Measurements from ENCODE around the gene ZNF425. TPM values are rescaled to one million over a fixed set of nuclear protein-coding genes. Genes with fewer than 3 reads are reported as not detected.

Gene ZNF425
- total and polyA plus RNA-seq, 2 experiments from 2014 or later: 4.3 to 5.0 TPM

DNA sequence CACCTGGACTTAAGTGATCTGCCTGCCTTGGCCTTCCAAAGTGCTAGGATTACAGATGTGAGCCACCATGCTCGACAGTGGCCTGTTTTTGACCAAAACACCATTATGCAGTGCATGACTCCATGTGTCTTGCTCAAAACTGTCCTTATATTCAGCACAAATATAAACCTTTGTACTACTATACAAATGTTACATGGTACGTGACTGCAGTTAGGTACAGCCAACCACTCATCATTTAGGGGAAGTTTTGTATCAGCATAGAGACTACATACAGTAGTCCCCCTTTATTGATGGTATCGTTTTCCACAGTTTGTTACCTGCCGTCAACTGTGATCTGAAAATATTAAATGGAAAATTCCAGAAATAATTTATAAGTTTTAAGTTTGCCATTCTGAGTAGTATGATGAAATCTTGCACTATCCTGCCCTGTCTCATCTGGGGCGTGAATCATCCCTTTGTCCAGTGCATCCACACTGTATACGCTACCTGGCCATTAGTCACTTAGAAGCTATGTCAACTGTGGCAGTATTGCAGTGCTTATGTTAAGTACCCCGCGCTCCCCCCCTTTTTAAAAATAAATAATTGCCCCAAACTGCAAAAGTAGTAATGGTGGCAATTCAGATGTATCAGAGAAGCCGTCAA is 45.9 kb upstream of the ZNF425 start (continued):
- TF ChIP-seq, protein P1, sequence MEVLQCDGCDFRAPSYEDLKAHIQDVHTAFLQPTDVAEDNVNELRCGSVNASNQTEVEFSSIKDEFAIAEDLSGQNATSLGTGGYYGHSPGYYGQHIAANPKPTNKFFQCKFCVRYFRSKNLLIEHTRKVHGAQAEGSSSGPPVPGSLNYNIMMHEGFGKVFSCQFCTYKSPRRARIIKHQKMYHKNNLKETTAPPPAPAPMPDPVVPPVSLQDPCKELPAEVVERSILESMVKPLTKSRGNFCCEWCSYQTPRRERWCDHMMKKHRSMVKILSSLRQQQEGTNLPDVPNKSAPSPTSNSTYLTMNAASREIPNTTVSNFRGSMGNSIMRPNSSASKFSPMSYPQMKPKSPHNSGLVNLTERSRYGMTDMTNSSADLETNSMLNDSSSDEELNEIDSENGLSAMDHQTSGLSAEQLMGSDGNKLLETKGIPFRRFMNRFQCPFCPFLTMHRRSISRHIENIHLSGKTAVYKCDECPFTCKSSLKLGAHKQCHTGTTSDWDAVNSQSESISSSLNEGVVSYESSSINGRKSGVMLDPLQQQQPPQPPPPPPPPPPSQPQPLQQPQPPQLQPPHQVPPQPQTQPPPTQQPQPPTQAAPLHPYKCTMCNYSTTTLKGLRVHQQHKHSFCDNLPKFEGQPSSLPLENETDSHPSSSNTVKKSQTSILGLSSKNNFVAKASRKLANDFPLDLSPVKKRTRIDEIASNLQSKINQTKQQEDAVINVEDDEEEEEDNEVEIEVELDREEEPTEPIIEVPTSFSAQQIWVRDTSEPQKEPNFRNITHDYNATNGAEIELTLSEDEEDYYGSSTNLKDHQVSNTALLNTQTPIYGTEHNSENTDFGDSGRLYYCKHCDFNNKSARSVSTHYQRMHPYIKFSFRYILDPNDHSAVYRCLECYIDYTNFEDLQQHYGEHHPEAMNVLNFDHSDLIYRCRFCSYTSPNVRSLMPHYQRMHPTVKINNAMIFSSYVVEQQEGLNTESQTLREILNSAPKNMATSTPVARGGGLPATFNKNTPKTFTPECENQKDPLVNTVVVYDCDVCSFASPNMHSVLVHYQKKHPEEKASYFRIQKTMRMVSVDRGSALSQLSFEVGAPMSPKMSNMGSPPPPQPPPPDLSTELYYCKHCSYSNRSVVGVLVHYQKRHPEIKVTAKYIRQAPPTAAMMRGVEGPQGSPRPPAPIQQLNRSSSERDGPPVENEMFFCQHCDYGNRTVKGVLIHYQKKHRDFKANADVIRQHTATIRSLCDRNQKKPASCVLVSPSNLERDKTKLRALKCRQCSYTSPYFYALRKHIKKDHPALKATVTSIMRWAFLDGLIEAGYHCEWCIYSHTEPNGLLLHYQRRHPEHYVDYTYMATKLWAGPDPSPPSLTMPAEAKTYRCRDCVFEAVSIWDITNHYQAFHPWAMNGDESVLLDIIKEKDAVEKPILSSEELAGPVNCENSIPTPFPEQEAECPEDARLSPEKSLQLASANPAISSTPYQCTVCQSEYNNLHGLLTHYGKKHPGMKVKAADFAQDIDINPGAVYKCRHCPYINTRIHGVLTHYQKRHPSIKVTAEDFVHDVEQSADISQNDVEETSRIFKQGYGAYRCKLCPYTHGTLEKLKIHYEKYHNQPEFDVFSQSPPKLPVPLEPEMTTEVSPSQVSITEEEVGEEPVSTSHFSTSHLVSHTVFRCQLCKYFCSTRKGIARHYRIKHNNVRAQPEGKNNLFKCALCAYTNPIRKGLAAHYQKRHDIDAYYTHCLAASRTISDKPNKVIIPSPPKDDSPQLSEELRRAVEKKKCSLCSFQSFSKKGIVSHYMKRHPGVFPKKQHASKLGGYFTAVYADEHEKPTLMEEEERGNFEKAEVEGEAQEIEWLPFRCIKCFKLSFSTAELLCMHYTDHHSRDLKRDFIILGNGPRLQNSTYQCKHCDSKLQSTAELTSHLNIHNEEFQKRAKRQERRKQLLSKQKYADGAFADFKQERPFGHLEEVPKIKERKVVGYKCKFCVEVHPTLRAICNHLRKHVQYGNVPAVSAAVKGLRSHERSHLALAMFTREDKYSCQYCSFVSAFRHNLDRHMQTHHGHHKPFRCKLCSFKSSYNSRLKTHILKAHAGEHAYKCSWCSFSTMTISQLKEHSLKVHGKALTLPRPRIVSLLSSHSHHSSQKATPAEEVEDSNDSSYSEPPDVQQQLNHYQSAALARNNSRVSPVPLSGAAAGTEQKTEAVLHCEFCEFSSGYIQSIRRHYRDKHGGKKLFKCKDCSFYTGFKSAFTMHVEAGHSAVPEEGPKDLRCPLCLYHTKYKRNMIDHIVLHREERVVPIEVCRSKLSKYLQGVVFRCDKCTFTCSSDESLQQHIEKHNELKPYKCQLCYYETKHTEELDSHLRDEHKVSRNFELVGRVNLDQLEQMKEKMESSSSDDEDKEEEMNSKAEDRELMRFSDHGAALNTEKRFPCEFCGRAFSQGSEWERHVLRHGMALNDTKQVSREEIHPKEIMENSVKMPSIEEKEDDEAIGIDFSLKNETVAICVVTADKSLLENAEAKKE (CRISPR knock-in tag; IDR thresholded peaks at IDR 0.05): no peak
- TF ChIP-seq EZH2phosphoT487 (IDR thresholded peaks at IDR 0.05; ENCODE audit: unreplicated experiment): no peak
- TF ChIP-seq, protein P2, sequence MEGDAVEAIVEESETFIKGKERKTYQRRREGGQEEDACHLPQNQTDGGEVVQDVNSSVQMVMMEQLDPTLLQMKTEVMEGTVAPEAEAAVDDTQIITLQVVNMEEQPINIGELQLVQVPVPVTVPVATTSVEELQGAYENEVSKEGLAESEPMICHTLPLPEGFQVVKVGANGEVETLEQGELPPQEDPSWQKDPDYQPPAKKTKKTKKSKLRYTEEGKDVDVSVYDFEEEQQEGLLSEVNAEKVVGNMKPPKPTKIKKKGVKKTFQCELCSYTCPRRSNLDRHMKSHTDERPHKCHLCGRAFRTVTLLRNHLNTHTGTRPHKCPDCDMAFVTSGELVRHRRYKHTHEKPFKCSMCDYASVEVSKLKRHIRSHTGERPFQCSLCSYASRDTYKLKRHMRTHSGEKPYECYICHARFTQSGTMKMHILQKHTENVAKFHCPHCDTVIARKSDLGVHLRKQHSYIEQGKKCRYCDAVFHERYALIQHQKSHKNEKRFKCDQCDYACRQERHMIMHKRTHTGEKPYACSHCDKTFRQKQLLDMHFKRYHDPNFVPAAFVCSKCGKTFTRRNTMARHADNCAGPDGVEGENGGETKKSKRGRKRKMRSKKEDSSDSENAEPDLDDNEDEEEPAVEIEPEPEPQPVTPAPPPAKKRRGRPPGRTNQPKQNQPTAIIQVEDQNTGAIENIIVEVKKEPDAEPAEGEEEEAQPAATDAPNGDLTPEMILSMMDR (conservative IDR thresholded peaks at IDR 0.05; ENCODE audit: low read depth in 2 of 2): no peak
- TF ChIP-seq, protein P3, sequence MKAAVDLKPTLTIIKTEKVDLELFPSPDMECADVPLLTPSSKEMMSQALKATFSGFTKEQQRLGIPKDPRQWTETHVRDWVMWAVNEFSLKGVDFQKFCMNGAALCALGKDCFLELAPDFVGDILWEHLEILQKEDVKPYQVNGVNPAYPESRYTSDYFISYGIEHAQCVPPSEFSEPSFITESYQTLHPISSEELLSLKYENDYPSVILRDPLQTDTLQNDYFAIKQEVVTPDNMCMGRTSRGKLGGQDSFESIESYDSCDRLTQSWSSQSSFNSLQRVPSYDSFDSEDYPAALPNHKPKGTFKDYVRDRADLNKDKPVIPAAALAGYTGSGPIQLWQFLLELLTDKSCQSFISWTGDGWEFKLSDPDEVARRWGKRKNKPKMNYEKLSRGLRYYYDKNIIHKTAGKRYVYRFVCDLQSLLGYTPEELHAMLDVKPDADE (IDR thresholded peaks at IDR 0.05): no peak
- TF ChIP-seq STAT1 (IDR thresholded peaks at IDR 0.05; ENCODE audit: unreplicated experiment): no peak

Data from GM23338 (cell line).